Embryonic facial prominence (tissue), 1 donor: ENCODE measurements around the gene SLC22A12.

Experiments
- DNase-seq: peaks from one replicate; pipeline ENCODE4 v3.0.0-alpha.2; 2016; ENCODE audit errors: extremely low spot score

The SLC22A12 gene

GRCh38 chr11:64647019-64647779 is 56.2 kb downstream of the SLC22A12 start:
- DNase-seq = no peak

- DNase-seq = no peak
Observed at GRCh38 chr11:64648551-64648950, 57.5 kb downstream of the SLC22A12 start.

- DNase-seq = no peak
Observed at GRCh38 chr11:64649291-64649697, 58.3 kb downstream of the SLC22A12 start.

- no peak for DNase-seq
Observed at GRCh38 chr11:64650923-64651523, 60.0 kb downstream of the SLC22A12 start.
